Gastrocnemius medialis (tissue), 4 donors: Measurements from ENCODE around the gene DEGS1. TPM values are rescaled to one million over a fixed set of nuclear protein-coding genes. Genes with fewer than 3 reads are reported as not detected.

Source experiments
- ATAC-seq, 2 donors: fragments of 150-250 bp; one replicate each; pipeline ENCODE4 v1.9.1; 2016
- DNase-seq, 2 donors: peaks; one replicate each; pipeline ENCODE4 v3.0.0-alpha.2; 2019
- H3K27ac ChIP-seq, 4 donors: fragments of 200-600 bp; sonication (generic); 1 replicate in 1 of 4; 2 replicates in 3 of 4; pipeline ENCODE4 v1.5.1; 2016 to 2018; ENCODE audit warnings: mild to moderate bottlenecking in 2 of 4, moderate library complexity in 1 of 4
- H3K27me3 ChIP-seq, 3 donors: fragments of 200-600 bp; sonication (generic) in 2 of 3; 1 replicate in 1 of 3; 2 replicates in 2 of 3; pipeline versions ENCODE4 v1.5.1 to v1.6.0; 2016 to 2019; ENCODE audit warnings: mild to moderate bottlenecking in 1 of 3, moderate library complexity in 1 of 3
- H3K36me3 ChIP-seq, 2 donors: fragments of 200-600 bp; sonication (generic) in 1 of 2; one replicate each; pipeline ENCODE4 v1.5.1; 2017 to 2018
- H3K4me1 ChIP-seq, 2 donors: fragments of 200-600 bp; sonication (generic) in 1 of 2; one replicate each; pipeline ENCODE4 v1.5.1; 2016 to 2017; ENCODE audit warnings: mild to moderate bottlenecking in 2 of 2
- H3K4me3 ChIP-seq, 4 donors: fragments of 200-600 bp; sonication (generic) in 3 of 4; 1 replicate in 1 of 4; 2 replicates in 3 of 4; pipeline ENCODE4 v1.5.1; 2016 to 2019; ENCODE audit warnings: mild to moderate bottlenecking in 2 of 4
- H3K9me3 ChIP-seq, 3 donors: fragments of 200-600 bp; sonication (generic) in 2 of 3; 1 replicate in 1 of 3; 2 replicates in 2 of 3; pipeline ENCODE4 v1.5.1; 2016 to 2019
- POLR2A ChIP-seq, 2 donors: fragments of 450-650 bp; IDR thresholded peaks; one replicate each; pipeline ENCODE4 v1.6.1; 2017; ENCODE audit warnings: antibody characterized with exemption in 2 of 2, mild to moderate bottlenecking in 2 of 2, moderate library complexity in 2 of 2
- in situ Hi-C, 4 donors: fragments of 200-750 bp; cut with MboI; loops; one replicate each; pipeline versions ENCODE4 v1.15.0 to v1.8.0; 2017; ENCODE audit warnings: low sequenced_read_pairs in 4 of 4
- intact Hi-C: fragments of 100-400 bp; cut with DNase I; formaldehyde crosslinking; loops from one replicate; pipeline ENCODE4 v1.15.1; 2023; ENCODE audit warnings: low total_unique reads
- total RNA-seq, 4 donors: library from RNA; depleted of rRNA; stranded (reverse); fragments of >200 nt; gene quantifications; one replicate each; pipeline versions ENCODE4 v1.1.0 to v1.2.3, GENCODE V29; 2016
- TF ChIP-seq, protein P1 (sequence below), 5 experiments: fragments of 450-650 bp in 3 of 5; fragments of 200-600 bp in 2 of 5; sonication (generic) in 2 of 5; IDR thresholded peaks in 4 of 5; conservative IDR thresholded peaks in 1 of 5; 1 replicate in 4 of 5; 2 replicates in 1 of 5; pipeline ENCODE4 v1.5.1; 2016 to 2019; ENCODE audit warnings: antibody characterized with exemption in 5 of 5, mild to moderate bottlenecking in 3 of 5, moderate library complexity in 3 of 5

Gene DEGS1
- total RNA-seq, 4 donors from 2014 or later = 21.5 to 26.3 (median 24.2) TPM

DNA sequence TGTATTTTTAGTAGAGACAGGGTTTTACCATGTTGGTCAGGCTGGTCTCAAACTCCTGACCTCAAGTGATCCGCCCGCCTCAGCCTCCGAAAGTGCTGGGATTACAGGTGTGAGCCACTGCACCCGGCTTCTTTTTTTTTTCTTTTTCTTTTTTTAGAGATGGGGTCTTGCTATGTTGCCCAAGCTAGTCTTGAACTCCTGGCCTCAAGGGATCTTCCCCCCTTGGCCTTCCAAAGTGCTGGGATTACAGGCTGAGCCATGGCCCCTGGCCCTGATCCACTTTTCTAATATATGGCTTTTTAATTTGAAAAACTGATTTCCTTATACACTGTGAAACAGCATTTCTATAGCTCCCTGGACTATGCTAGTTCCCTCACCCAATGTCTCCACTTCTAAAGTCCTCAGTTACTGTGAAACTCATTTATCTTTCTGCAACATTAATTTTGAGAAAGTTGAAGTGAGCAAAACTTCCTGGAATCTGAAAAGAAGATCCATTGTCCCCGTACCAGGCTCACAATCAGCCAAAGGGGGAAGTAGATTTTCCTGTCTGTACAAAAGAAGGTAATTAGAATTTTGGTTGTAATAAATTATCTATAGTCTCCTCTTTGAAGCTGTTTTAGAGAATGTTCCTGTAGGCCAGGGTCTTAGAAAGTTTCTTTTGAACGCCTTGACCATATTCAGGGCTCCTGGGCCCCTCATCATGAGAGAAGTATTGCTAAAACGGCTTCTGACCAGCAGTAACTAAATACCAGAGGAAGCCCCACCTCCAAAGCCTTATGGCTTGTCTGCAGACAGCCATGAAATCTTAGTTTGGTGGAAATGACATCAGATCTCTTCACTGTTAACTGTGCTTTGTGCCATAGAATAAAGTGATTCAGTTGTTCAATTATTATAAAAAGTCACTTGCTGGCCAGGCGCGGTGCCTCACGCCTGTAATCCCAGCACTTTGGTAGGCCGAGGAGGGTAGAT is 34.9 kb downstream of the DEGS1 start:
- H3K27me3 ChIP-seq = no peaks in the 10 kb centered on the region
- no peak overlapping the region for H3K4me3 ChIP-seq
- intact Hi-C loops (loop anchor here (10.0 kb wide), 2 partner anchors 103 to 217 kb away; partner anchors contain the start of genes FBXO28 and WDR26), in situ Hi-C loops (no loop called here)
- peak overlapping the region in 2 of 4 donors; percentile 24 to 29 for H3K27ac ChIP-seq
- DNase-seq = no peak
- TF ChIP-seq, protein P1, sequence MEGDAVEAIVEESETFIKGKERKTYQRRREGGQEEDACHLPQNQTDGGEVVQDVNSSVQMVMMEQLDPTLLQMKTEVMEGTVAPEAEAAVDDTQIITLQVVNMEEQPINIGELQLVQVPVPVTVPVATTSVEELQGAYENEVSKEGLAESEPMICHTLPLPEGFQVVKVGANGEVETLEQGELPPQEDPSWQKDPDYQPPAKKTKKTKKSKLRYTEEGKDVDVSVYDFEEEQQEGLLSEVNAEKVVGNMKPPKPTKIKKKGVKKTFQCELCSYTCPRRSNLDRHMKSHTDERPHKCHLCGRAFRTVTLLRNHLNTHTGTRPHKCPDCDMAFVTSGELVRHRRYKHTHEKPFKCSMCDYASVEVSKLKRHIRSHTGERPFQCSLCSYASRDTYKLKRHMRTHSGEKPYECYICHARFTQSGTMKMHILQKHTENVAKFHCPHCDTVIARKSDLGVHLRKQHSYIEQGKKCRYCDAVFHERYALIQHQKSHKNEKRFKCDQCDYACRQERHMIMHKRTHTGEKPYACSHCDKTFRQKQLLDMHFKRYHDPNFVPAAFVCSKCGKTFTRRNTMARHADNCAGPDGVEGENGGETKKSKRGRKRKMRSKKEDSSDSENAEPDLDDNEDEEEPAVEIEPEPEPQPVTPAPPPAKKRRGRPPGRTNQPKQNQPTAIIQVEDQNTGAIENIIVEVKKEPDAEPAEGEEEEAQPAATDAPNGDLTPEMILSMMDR (IDR thresholded peaks at IDR 0.05 in 4 of 5, conservative IDR thresholded peaks at IDR 0.05 in 1 of 5) = no peak
- TF ChIP-seq POLR2A (IDR thresholded peaks at IDR 0.05) = no peak
- H3K9me3 ChIP-seq = no peaks in the 10 kb centered on the region
- no peaks in the 10 kb centered on the region for H3K36me3 ChIP-seq
- no peak for ATAC-seq
- H3K4me1 ChIP-seq = peaks cover 0 to 6% of the 10 kb centered on the region in 2 donors

DNA sequence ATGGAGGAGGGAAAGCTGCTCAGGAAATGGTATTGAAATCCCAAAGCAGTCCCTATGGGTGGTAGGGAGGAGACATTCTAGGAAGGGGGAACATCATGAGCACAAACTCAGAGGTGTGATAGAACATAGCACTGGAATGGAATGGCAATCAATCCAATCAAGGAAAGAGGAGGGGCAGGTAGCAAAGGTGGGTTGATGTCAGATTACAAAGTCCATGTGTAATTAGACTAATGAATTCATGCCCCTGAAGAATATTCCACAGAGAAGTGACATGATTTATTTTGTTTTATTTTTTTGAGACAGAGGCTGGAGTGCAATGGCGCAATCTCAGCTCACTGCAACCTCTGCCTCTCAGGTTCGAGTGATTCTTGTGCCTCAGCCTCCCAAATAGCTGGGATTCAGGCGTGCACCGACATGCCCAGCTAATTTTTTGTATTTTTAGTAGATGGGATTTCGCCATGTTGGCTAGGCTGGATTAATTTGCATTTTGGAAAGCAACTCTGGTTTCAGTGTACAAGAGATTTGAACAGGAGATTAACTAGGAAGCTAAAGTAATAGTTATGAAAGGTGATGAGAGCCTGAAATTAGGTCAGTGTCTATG is 36.1 kb downstream of the DEGS1 start:
- intact Hi-C loops = loop anchor here (10.0 kb wide), 2 partner anchors 104 to 216 kb away; partner anchors contain the start of genes FBXO28 and WDR26
- peaks cover 0 to 12% of the 10 kb centered on the region in 2 donors for H3K4me1 ChIP-seq

DNA sequence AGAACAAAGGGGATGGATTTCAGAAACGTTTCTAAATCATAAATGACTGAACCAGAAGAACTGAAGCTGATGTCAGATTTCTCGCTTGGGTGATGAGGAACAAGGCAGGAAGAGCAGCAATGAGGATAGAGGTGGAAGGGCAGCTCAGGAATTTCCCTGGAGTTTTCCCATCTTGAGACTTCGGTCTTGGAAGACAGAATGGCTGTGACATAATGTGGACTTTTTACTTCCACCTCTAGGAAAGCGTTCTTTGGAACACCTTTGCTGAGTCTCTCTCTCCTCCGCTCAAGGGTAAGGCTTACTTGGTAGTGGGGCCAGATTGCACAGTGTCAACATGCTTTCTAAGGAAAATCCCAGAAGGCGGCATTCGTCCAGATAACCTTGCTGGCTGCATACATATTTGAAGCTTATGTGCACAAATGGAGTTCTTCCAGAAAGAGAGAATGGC is 36.6 kb downstream of the DEGS1 start:
- Histone ChIP-seq H3K27ac (no peak overlapping the region), H3K4me3 (no peak overlapping the region), H3K36me3 (no peaks in the 10 kb centered on the region), H3K9me3 (no peaks in the 10 kb centered on the region), H3K4me1 (peaks cover 0 to 12% of the 10 kb centered on the region in 2 donors), H3K27me3 (no peaks in the 10 kb centered on the region)
- intact Hi-C loops (loop anchor here (10.0 kb wide), 2 partner anchors 105 to 215 kb away; partner anchors contain the start of genes FBXO28 and WDR26), in situ Hi-C loops (no loop called here)
- TF ChIP-seq, protein P1 (IDR thresholded peaks at IDR 0.05 in 4 of 5, conservative IDR thresholded peaks at IDR 0.05 in 1 of 5) = no peak
- no peak for TF ChIP-seq POLR2A (IDR thresholded peaks at IDR 0.05)
- DNase-seq = no peak
- no peak for ATAC-seq

More for the DNA sequence above, 36.1 kb downstream of the DEGS1 start:
- Histone ChIP-seq H3K4me3 (no peak overlapping the region), H3K27me3 (no peaks in the 10 kb centered on the region), H3K9me3 (no peaks in the 10 kb centered on the region), H3K27ac (no peak overlapping the region), H3K36me3 (no peaks in the 10 kb centered on the region)
- TF ChIP-seq, protein P1 (IDR thresholded peaks at IDR 0.05 in 4 of 5, conservative IDR thresholded peaks at IDR 0.05 in 1 of 5) = no peak
- no peak for TF ChIP-seq POLR2A (IDR thresholded peaks at IDR 0.05)
- ATAC-seq (no peak), DNase-seq (no peak)
- in situ Hi-C loops = no loop called here

DNA sequence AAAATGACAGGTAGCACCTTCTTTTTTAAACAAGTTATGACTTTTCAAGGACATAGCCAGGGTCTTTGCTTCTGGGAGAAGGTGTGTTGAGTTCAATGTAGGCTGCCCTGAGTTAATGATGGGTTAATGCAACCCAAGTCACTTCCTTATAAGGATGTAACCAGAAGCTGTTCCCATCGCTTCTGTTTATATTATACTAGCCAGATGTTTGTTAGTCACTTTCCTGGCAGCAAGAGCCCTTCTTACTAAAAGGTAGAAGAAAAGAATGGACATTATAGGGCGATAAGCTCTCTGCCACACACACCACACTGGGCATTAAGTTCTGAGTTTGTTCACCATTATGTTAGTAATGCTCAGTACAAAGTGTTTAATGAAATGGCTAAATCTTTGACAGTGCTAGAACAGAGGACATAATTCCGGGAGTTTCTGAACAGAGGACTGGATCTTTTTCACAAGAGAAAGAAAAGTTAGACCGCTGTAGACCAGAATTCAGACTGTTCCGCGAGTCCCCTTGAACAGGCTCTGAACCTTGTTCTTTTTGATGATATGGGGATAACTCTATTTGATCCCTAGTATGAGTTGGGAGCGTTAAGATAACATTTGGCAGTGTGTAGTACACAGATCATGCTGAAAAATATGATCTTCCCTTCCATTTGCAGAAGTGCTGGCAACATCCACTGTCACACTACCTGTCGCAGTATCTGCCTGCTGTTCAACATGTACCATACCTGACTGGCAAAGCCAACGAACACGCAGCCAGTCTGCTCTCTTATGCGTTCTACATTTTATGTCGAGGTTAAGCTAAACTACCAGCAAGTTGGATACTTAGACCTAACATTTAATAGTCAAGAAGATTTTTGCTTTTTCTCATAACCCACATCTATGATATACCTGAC is 41.0 kb downstream of the DEGS1 start:
- ATAC-seq (peak in 1 of 2 donors; percentile 69), DNase-seq (no peak)
- TF ChIP-seq, protein P1 (IDR thresholded peaks at IDR 0.05 in 4 of 5, conservative IDR thresholded peaks at IDR 0.05 in 1 of 5) = no peak
- no peak for TF ChIP-seq POLR2A (IDR thresholded peaks at IDR 0.05)
- H3K9me3 ChIP-seq = no peaks in the 10 kb centered on the region
- H3K27ac ChIP-seq = no peak overlapping the region
- H3K36me3 ChIP-seq = peaks cover 0 to 25% of the 10 kb centered on the region in 2 donors
- in situ Hi-C loops = no loop called here
- no peak overlapping the region for H3K4me3 ChIP-seq
- peaks cover 0 to 6% of the 10 kb centered on the region in 2 donors for H3K4me1 ChIP-seq
- intact Hi-C loops = no loop called here
- no peaks in the 10 kb centered on the region for H3K27me3 ChIP-seq
